ENCODE results near the gene VEGFA.

- TF ChIP-seq CTCF (IDR thresholded peaks at IDR 0.05): no peak
- TF ChIP-seq POLR2A (IDR thresholded peaks at IDR 0.05): no peak
Observed at GRCh38 chr6:43739642-43740091, 30.3 kb upstream of the VEGFA start.

All from vagina (tissue), 2 donors.